CD4-positive, alpha-beta T cell treated with Interleukin-1 beta for 1 hour (primary cell): ENCODE measurements around the gene CCDC81.

Experiments
- DNase-seq, 2 donors: peaks; one replicate each; pipeline ENCODE4 v3.0.0-alpha.2; 2020 to 2022

Gene CCDC81

DNA sequence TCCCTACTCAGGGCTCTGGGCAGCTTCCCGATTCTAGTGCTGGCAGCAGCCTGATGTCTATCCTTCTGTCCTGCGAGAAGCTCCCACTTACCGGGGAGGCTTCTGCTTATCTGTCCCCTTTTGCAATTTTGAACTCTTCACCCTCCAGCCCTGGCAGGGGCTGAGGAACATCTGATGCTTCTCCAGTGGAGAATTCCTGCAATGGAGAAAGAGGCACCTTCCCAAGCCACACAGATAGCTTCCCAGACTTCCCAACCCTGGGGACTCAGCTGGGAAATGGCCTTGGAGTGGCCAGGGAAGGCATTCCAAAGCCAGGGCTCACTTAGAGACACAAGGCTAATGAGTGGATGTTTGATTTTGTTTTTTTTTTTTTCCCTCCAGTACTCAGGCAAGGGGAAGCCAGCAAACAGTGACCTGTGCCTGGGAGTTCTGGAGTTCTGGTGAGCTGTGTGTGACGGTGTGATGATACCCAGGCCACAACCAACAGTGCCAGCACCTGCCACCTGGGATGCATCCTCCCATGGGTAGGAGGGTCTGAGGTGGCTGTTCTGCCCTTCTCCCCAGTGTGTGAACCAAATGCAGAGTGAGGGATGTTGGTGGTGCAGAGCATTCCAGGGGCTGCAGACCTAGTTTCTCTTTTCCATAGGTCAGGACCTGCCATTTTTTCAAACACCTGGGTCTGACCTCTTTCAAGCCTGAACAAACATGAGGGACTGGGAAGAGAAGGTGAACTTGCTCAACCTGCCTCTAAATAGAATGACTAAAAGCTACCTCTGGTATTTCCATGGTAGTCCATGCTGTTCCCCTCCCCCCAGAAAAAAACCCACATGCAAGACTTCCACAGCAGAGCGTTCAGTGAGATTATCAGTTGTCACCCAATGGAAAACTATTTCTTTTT lies 95.1 kb downstream of the CCDC81 start:
- no peak for DNase-seq
